Epithelial cell of proximal tubule (primary cell): ENCODE measurements around the gene DNAJC18. TPM values are rescaled to one million over a fixed set of nuclear protein-coding genes. Genes with fewer than 3 reads are reported as not detected.

Experiments used
- DNase-seq: peaks from one replicate; pipeline ENCODE4 v3.0.0-alpha.2; 2011; ENCODE audit warnings: low read depth
- H3K4me3 ChIP-seq: 2 replicates; pipeline ENCODE4 v1.5.1; 2011; ENCODE audit warnings: low read depth, mild to moderate bottlenecking, low read length
- CTCF ChIP-seq: conservative IDR thresholded peaks from 2 replicates; pipeline ENCODE4 v1.5.1; 2012; ENCODE audit warnings: low read depth, mild to moderate bottlenecking, low read length
- total RNA-seq: library from RNA; depleted of rRNA; stranded (reverse); fragments of >200 nt; gene quantifications from 2 replicates; pipeline ENCODE4 v1.2.3, GENCODE V29; 2015

DNAJC18 gene
- total RNA-seq, 1 donor from 2014 or later, result 5.9 TPM

- no peak for DNase-seq
- H3K4me3 ChIP-seq, result no peak overlapping the region
- TF ChIP-seq CTCF, result no peak
Observed at GRCh38 chr5:139426203-139426885, 13.0 kb downstream of the DNAJC18 start.

GRCh38 chr5:139425497-139425896, 13.8 kb downstream of the DNAJC18 start:
- no peak for DNase-seq
- TF ChIP-seq CTCF, result no peak
- no peak overlapping the region for H3K4me3 ChIP-seq

GRCh38 chr5:139422307-139422893, 16.9 kb downstream of the DNAJC18 start:
- H3K4me3 ChIP-seq, result no peak overlapping the region
- no peak for DNase-seq
- TF ChIP-seq CTCF, result peak; percentile 90

- no peak for TF ChIP-seq CTCF
- no peak overlapping the region for H3K4me3 ChIP-seq
- no peak for DNase-seq
Observed at GRCh38 chr5:139419226-139420192, 19.8 kb downstream of the DNAJC18 start.

GRCh38 chr5:139418793-139419192, 20.5 kb downstream of the DNAJC18 start:
- no peak for TF ChIP-seq CTCF
- H3K4me3 ChIP-seq, result no peak overlapping the region
- no peak for DNase-seq

- no peak overlapping the region for H3K4me3 ChIP-seq
- no peak for DNase-seq
- TF ChIP-seq CTCF, result no peak
Observed at GRCh38 chr5:139417214-139417613, 22.1 kb downstream of the DNAJC18 start.
